ENCODE results near the gene PSMD12.
"Not testable (repeated sequence)": the region's sequence is repeated elsewhere in the genome, so short reads cannot be mapped to it uniquely, and the experiment has no call there.

Gene PSMD12

GRCh38 chr17:67353161-67353560 lies 13.2 kb downstream of the PSMD12 start:
- no peak for DNase-seq

- no peak for DNase-seq
Observed at GRCh38 chr17:67349420-67349819, 17.0 kb downstream of the PSMD12 start.

- DNase-seq = no peak
Observed at GRCh38 chr17:67347826-67348225, 18.6 kb downstream of the PSMD12 start.

- no peak for DNase-seq
Observed at GRCh38 chr17:67343237-67343636, 23.1 kb downstream of the PSMD12 start.

- DNase-seq = not testable (repeated sequence)
Observed at GRCh38 chr17:67338353-67338752, 28.0 kb downstream of the PSMD12 start.

- DNase-seq = no peak
Observed at GRCh38 chr17:67336859-67337258, 29.5 kb downstream of the PSMD12 start.

GRCh38 chr17:67335245-67335835 lies 31.0 kb downstream of the PSMD12 start:
- DNase-seq = no peak

GRCh38 chr17:67332162-67332508 lies 34.2 kb downstream of the PSMD12 start:
- DNase-seq = not testable (repeated sequence)

- DNase-seq = not testable (repeated sequence)
Observed at GRCh38 chr17:67331381-67332161, 34.8 kb downstream of the PSMD12 start.

GRCh38 chr17:67328026-67328425 lies 38.4 kb downstream of the PSMD12 start:
- DNase-seq = no peak

- DNase-seq = not testable (repeated sequence)
Observed at GRCh38 chr17:67326959-67327745, 39.2 kb downstream of the PSMD12 start.

GRCh38 chr17:67326440-67326839 lies 39.9 kb downstream of the PSMD12 start:
- no peak for DNase-seq

GRCh38 chr17:67324330-67324729 lies 42.0 kb downstream of the PSMD12 start:
- DNase-seq = no peak

GRCh38 chr17:67323445-67323844 lies 42.9 kb downstream of the PSMD12 start:
- DNase-seq = no peak

GRCh38 chr17:67322042-67322787 lies 44.2 kb downstream of the PSMD12 start:
- DNase-seq = no peak

GRCh38 chr17:67321486-67321885 lies 44.9 kb downstream of the PSMD12 start:
- not testable (repeated sequence) for DNase-seq

GRCh38 chr17:67316781-67317180 lies 49.6 kb downstream of the PSMD12 start:
- no peak for DNase-seq

- DNase-seq = no peak
Observed at GRCh38 chr17:67315865-67316264, 50.5 kb downstream of the PSMD12 start.

- no peak for DNase-seq
Observed at GRCh38 chr17:67312265-67312664, 54.1 kb downstream of the PSMD12 start.

- DNase-seq = no peak
Observed at GRCh38 chr17:67311575-67311974, 54.8 kb downstream of the PSMD12 start.

GRCh38 chr17:67310406-67310805 lies 56.0 kb downstream of the PSMD12 start:
- DNase-seq = no peak

- not testable (repeated sequence) for DNase-seq
Observed at GRCh38 chr17:67305446-67306235, 60.7 kb downstream of the PSMD12 start.

Measured in KG1 (cell line).